ENCODE measurements around the gene CDH4.

CDH4 gene

GRCh38 chr20:61281286-61281795, 29.3 kb downstream of the CDH4 start:
- Histone ChIP-seq H3K27me3 (ENCODE audit: low read depth) (no peaks in the 10 kb centered on the region), H3K4me1 (no peaks in the 10 kb centered on the region), H3K4me3 (no peak overlapping the region), H3K9me3 (no peaks in the 10 kb centered on the region), H3K36me3 (replicated peaks) (no peaks in the 10 kb centered on the region)
- in situ Hi-C loops (cut with MboI; ENCODE audit: low sequenced_read_pairs) = no loop called here
- DNase-seq (ENCODE audit: low spot score in 2 of 2) = no peak

GRCh38 chr20:61284752-61285151, 32.7 kb downstream of the CDH4 start:
- H3K36me3 ChIP-seq (replicated peaks) = no peaks in the 10 kb centered on the region
- in situ Hi-C loops (cut with MboI; ENCODE audit: low sequenced_read_pairs) = no loop called here
- no peaks in the 10 kb centered on the region for H3K4me1 ChIP-seq
- H3K27me3 ChIP-seq (ENCODE audit: low read depth) = no peaks in the 10 kb centered on the region
- H3K4me3 ChIP-seq = no peak overlapping the region
- no peaks in the 10 kb centered on the region for H3K9me3 ChIP-seq
- no peak for DNase-seq (ENCODE audit: low spot score in 2 of 2)

- no peaks in the 10 kb centered on the region for H3K27me3 ChIP-seq (ENCODE audit: low read depth)
- in situ Hi-C loops (cut with MboI; ENCODE audit: low sequenced_read_pairs) = no loop called here
- DNase-seq (ENCODE audit: low spot score in 2 of 2) = no peak
- no peaks in the 10 kb centered on the region for H3K36me3 ChIP-seq (replicated peaks)
- no peaks in the 10 kb centered on the region for H3K9me3 ChIP-seq
- no peak overlapping the region for H3K4me3 ChIP-seq
- no peaks in the 10 kb centered on the region for H3K4me1 ChIP-seq
Observed at GRCh38 chr20:61285152-61285645, 33.1 kb downstream of the CDH4 start.

- H3K4me3 ChIP-seq = no peak overlapping the region
- H3K27me3 ChIP-seq (ENCODE audit: low read depth) = no peaks in the 10 kb centered on the region
- DNase-seq (ENCODE audit: low spot score in 2 of 2) = no peak
- 0 out of 2 replicates have a peak, but pooled peaks cover 2% of the 10 kb centered on the region for H3K9me3 ChIP-seq
- H3K4me1 ChIP-seq = no peaks in the 10 kb centered on the region
- no peaks in the 10 kb centered on the region for H3K36me3 ChIP-seq (replicated peaks)
- in situ Hi-C loops (cut with MboI; ENCODE audit: low sequenced_read_pairs) = no loop called here
Observed at GRCh38 chr20:61285691-61286090, 33.6 kb downstream of the CDH4 start.

- H3K9me3 ChIP-seq = 0 out of 2 replicates have a peak, but pooled peaks cover 2% of the 10 kb centered on the region
- H3K36me3 ChIP-seq (replicated peaks) = no peaks in the 10 kb centered on the region
- DNase-seq (ENCODE audit: low spot score in 2 of 2) = no peak
- H3K4me1 ChIP-seq = no peaks in the 10 kb centered on the region
- H3K27me3 ChIP-seq (ENCODE audit: low read depth) = no peaks in the 10 kb centered on the region
- no peak overlapping the region for H3K4me3 ChIP-seq
- in situ Hi-C loops (cut with MboI; ENCODE audit: low sequenced_read_pairs) = no loop called here
Observed at GRCh38 chr20:61287583-61288275, 35.7 kb downstream of the CDH4 start.

DNA sequence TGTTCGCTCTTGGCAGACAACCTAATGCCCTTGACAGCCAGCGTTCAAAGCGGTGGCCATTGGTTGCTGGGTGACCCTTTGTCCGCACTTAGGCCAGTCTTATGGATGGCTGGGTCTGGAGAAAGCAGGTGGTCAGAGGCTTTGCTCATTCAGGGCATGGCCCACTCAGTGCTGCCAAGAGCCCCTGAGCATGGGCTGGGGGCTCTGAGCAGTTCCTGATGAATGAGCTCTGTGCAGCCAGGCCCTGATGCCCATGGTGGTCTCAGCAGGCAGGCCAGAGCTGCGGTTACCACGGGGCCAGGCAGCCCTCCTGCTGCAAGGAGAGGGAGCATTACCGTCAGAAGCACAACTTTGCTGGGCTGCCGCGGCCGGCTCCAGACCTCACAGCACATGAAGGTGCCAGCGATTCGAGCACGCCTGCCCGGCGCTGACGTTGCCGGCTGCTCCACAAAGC, 36.3 kb downstream of the CDH4 start:
- DNase-seq (ENCODE audit: low spot score in 2 of 2) = no peak
- Histone ChIP-seq H3K9me3 (0 out of 2 replicates have a peak, but pooled peaks cover 2% of the 10 kb centered on the region), H3K4me3 (no peak overlapping the region), H3K4me1 (no peaks in the 10 kb centered on the region), H3K27me3 (ENCODE audit: low read depth) (no peaks in the 10 kb centered on the region), H3K36me3 (replicated peaks) (no peaks in the 10 kb centered on the region)
- in situ Hi-C loops (cut with MboI; ENCODE audit: low sequenced_read_pairs) = no loop called here

DNA sequence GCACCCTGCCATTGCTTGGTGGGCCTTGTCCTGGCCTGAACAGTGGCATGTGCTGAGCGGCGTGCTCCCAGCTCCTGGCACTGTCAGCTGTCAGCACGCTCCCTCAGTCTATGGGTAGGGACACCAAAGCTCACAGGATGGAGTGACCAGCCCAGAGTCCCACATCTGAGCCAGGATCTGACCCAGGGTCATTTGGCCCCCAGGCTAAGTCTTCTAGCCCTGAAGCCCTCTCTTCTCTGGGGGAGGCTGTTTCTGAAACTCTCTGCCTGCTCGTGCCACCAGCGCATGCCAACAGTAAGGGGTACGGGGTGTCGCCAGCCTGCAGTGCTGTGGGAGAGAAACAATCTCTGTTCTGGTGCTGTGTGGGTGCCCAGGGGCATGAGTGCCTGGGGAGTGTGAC, 37.1 kb downstream of the CDH4 start:
- in situ Hi-C loops (cut with MboI; ENCODE audit: low sequenced_read_pairs) = no loop called here
- no peaks in the 10 kb centered on the region for H3K27me3 ChIP-seq (ENCODE audit: low read depth)
- 0 out of 2 replicates have a peak, but pooled peaks cover 2% of the 10 kb centered on the region for H3K9me3 ChIP-seq
- H3K4me1 ChIP-seq = no peaks in the 10 kb centered on the region
- no peak for DNase-seq (ENCODE audit: low spot score in 2 of 2)
- H3K4me3 ChIP-seq = no peak overlapping the region
- no peaks in the 10 kb centered on the region for H3K36me3 ChIP-seq (replicated peaks)

DNA sequence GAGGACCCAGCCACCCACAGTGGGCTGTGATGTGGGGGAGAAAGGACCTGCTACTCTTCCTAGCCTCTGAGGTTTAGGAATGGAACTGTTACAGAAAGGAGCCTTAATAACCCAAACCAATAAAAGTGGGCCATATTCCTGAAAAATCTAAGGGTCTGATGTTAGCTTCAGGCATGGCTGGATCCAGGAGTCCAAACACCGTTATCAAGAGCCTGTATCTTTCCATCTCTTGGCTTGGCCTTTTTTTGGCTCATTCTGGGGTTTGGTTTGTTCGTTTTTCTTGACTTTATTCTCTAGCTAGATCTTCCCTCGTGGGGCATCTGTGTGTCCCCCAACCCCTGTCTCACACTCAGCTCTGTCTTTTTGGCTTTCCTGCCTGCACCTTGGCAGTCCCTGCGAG, 38.7 kb downstream of the CDH4 start:
- no peaks in the 10 kb centered on the region for H3K27me3 ChIP-seq (ENCODE audit: low read depth)
- DNase-seq (ENCODE audit: low spot score in 2 of 2) = no peak
- H3K36me3 ChIP-seq (replicated peaks) = no peaks in the 10 kb centered on the region
- H3K4me3 ChIP-seq = no peak overlapping the region
- H3K4me1 ChIP-seq = no peaks in the 10 kb centered on the region
- in situ Hi-C loops (cut with MboI; ENCODE audit: low sequenced_read_pairs) = no loop called here
- H3K9me3 ChIP-seq = 0 out of 2 replicates have a peak, but pooled peaks cover 2% of the 10 kb centered on the region

GRCh38 chr20:61291166-61291829, 39.2 kb downstream of the CDH4 start:
- no peak overlapping the region for H3K4me3 ChIP-seq
- no peaks in the 10 kb centered on the region for H3K4me1 ChIP-seq
- no peak for DNase-seq (ENCODE audit: low spot score in 2 of 2)
- in situ Hi-C loops (cut with MboI; ENCODE audit: low sequenced_read_pairs) = no loop called here
- no peaks in the 10 kb centered on the region for H3K27me3 ChIP-seq (ENCODE audit: low read depth)
- 0 out of 2 replicates have a peak, but pooled peaks cover 2% of the 10 kb centered on the region for H3K9me3 ChIP-seq
- H3K36me3 ChIP-seq (replicated peaks) = no peaks in the 10 kb centered on the region

DNA sequence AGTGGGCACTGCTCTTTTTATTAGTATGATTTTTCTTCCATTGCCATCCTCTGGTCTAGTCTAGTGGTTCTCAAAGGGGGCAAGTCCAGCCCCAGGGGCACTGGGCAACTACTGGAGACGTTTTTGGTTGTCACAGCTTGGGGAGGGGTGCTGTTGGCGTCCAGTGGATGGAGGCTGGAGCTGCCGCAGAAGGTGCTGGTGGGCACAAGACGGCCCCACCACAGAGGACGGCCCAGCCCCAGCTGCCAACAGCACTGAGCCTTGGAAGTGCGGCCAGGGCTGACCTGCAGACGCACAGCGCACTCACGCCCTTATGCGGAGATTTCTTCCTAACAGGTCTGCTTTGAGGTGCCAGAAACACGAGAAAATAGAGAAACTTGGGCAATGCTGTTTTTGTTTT, 40.3 kb downstream of the CDH4 start:
- no peaks in the 10 kb centered on the region for H3K36me3 ChIP-seq (replicated peaks)
- 0 out of 2 replicates have a peak, but pooled peaks cover 2% of the 10 kb centered on the region for H3K9me3 ChIP-seq
- no peaks in the 10 kb centered on the region for H3K27me3 ChIP-seq (ENCODE audit: low read depth)
- no peak overlapping the region for H3K4me3 ChIP-seq
- no peak for DNase-seq (ENCODE audit: low spot score in 2 of 2)
- no peaks in the 10 kb centered on the region for H3K4me1 ChIP-seq
- in situ Hi-C loops (cut with MboI; ENCODE audit: low sequenced_read_pairs) = no loop called here

DNA sequence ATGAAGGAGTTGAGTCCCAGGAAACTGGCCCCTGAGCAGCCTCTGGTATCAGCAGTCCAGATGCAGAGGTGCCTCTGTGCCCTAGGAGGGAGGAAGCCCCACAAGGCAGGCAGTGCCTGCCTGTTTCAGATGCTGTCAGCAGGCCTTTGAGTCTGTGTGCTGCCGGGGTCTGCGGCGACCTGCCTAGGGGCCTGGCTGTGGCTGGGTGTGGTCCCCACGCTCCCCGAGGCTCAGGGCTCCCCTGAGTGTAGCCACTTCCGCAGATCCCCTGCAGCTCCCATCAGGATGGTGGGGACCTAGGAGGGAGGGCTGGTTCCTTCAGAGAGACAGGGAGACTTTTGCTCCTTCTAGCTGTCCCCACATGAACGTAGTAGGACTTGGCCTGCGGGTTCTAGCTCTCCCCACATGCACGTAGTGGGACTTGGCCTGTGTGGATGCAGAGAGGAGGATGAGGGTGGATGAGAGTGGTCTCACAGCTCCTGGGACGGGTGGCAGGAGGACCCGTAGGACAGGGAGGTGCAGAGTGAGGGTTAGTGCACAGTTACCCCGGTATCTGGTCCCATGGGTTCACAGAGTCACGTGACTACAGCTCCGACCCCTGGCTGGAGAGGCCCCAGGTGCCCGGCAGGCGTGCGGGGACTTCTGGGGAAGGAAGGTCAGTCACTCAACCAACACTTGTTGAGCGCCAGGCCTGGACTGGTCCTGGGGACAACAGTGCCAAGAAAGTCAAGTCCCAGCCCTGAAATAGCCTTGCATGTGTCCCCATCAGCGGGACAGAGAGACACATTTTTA, 41.0 kb downstream of the CDH4 start:
- no peaks in the 10 kb centered on the region for H3K36me3 ChIP-seq (replicated peaks)
- in situ Hi-C loops (cut with MboI; ENCODE audit: low sequenced_read_pairs) = no loop called here
- H3K9me3 ChIP-seq = 0 out of 2 replicates have a peak, but pooled peaks cover 2% of the 10 kb centered on the region
- H3K4me1 ChIP-seq = no peaks in the 10 kb centered on the region
- H3K4me3 ChIP-seq = no peak overlapping the region
- DNase-seq (ENCODE audit: low spot score in 2 of 2) = no peak
- no peaks in the 10 kb centered on the region for H3K27me3 ChIP-seq (ENCODE audit: low read depth)

- no peak overlapping the region for H3K4me3 ChIP-seq
- H3K4me1 ChIP-seq = no peaks in the 10 kb centered on the region
- in situ Hi-C loops (cut with MboI; ENCODE audit: low sequenced_read_pairs) = no loop called here
- no peak for DNase-seq (ENCODE audit: low spot score in 2 of 2)
- H3K9me3 ChIP-seq = 0 out of 2 replicates have a peak, but pooled peaks cover 2% of the 10 kb centered on the region
- no peaks in the 10 kb centered on the region for H3K36me3 ChIP-seq (replicated peaks)
- H3K27me3 ChIP-seq (ENCODE audit: low read depth) = no peaks in the 10 kb centered on the region
Observed at GRCh38 chr20:61293951-61294350, 41.9 kb downstream of the CDH4 start.

GRCh38 chr20:61295249-61295648, 43.2 kb downstream of the CDH4 start:
- no peaks in the 10 kb centered on the region for H3K36me3 ChIP-seq (replicated peaks)
- H3K4me3 ChIP-seq = no peak overlapping the region
- no peak for DNase-seq (ENCODE audit: low spot score in 2 of 2)
- no peaks in the 10 kb centered on the region for H3K4me1 ChIP-seq
- H3K9me3 ChIP-seq = 0 out of 2 replicates have a peak, but pooled peaks cover 2% of the 10 kb centered on the region
- in situ Hi-C loops (cut with MboI; ENCODE audit: low sequenced_read_pairs) = no loop called here
- H3K27me3 ChIP-seq (ENCODE audit: low read depth) = no peaks in the 10 kb centered on the region

Measured in HAP-1 (cell line).